ENCODE measurements around the gene MOB3A.
A peak's percentile ranks its signal among the peaks of the same experiment; 100 is the strongest.

MOB3A gene

GRCh38 chr19:2055931-2056836, 39.9 kb downstream of the MOB3A start:
- no peak for DNase-seq

- no peak for DNase-seq
These were observed 41.4 kb downstream of the MOB3A start for GRCh38 chr19:2054763-2055162.

- no peak for DNase-seq
These were observed 42.3 kb downstream of the MOB3A start for GRCh38 chr19:2053601-2054389.

- no peak for DNase-seq
These were observed 44.1 kb downstream of the MOB3A start for GRCh38 chr19:2051773-2052704.

GRCh38 chr19:2050991-2051772, 44.9 kb downstream of the MOB3A start, which contains the start of gene MKNK2:
Gene MKNK2 (minus strand): TSS chr19:2051244. CDS start chr19:2050851, 393 bp downstream.
- DNase-seq = peak; percentile 95

GRCh38 chr19:2050349-2050990, 45.7 kb downstream of the MOB3A start:
- DNase-seq = no peak

GRCh38 chr19:2049741-2050348, 46.3 kb downstream of the MOB3A start:
- peak; percentile 33 for DNase-seq

- DNase-seq = no peak
These were observed 47.0 kb downstream of the MOB3A start for GRCh38 chr19:2048959-2049740.

GRCh38 chr19:2048104-2048958, 47.8 kb downstream of the MOB3A start:
- DNase-seq = no peak

- no peak for DNase-seq
These were observed 48.5 kb downstream of the MOB3A start for GRCh38 chr19:2047449-2048103.

GRCh38 chr19:2047076-2047448, 49.1 kb downstream of the MOB3A start:
- no peak for DNase-seq

GRCh38 chr19:2046046-2046907, 49.8 kb downstream of the MOB3A start:
- no peak for DNase-seq

- no peak for DNase-seq
These were observed 50.6 kb downstream of the MOB3A start for GRCh38 chr19:2045501-2046045.

GRCh38 chr19:2044709-2045500, 51.2 kb downstream of the MOB3A start:
- DNase-seq = no peak

GRCh38 chr19:2043961-2044708, 52.0 kb downstream of the MOB3A start:
- DNase-seq = no peak

- no peak for DNase-seq
These were observed 52.9 kb downstream of the MOB3A start for GRCh38 chr19:2043251-2043641.
